Frontal cortex (tissue), 4 donors: Measurements from ENCODE around the gene SNPH. TPM values are rescaled to one million over a fixed set of nuclear protein-coding genes. Genes with fewer than 3 reads are reported as not detected.
A peak's percentile ranks its signal among the peaks of the same experiment; 100 is the strongest.

ENCODE experiments used
- DNase-seq, 2 donors: peaks; one replicate each; pipeline ENCODE4 v3.0.0; 2012; ENCODE audit warnings: low spot score in 2 of 2
- FAIRE-seq: peaks from 2 replicates; lab custom pipeline; 2012; peaks lifted over from hg19 to GRCh38; lab: Jason Lieb, UNC
- total RNA-seq: library from RNA; depleted of rRNA; stranded (reverse); fragments of >200 nt; gene quantifications from one replicate; pipeline ENCODE4 v1.2.3, GENCODE V29; 2014
- donor health status: control.
- donor health status: control.
- donor health status: control.

The SNPH gene
- total RNA-seq, 1 donor from 2014 or later: 21.6 TPM

DNA sequence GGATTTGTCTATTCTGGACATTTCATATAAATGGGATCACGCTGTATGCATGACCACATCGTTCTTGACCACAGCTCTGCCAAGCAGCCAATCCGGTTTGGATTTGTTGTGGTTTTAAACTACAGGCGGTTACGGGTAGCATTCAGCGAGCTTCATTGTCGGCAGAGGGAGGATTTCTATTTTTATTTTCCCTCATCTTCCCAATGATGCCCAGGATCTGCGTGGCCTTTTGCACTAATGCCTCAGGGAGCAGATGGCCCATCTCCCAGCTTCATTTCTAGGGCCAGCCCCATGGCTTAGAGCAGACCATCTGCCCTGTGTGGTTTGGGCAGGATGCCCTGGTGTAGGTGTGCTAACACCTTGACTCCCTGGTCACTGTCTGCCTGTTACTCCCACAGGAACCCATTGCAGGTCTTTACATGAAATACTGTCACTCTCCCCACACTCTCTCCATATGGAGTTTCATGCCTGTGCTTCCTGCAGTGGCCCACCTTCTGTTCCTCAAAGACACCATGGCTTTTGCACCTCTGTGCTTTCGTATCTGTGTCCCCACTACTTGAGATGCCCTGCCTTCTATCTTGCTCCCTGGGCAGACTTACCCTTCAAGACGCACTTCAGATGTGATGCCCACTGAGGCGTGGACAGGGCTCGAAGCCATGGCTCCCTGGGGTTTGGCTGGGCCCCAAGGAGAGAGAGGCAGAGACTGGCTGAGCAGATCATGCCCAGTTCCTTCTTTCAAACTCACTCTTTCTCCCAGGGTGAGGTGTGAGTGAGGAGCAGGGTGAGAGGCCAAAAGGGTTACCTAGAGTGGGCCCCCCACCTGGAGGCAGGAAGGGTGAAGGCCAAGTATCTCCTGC, 36.8 kb downstream of the SNPH start:
- no peak for DNase-seq

DNA sequence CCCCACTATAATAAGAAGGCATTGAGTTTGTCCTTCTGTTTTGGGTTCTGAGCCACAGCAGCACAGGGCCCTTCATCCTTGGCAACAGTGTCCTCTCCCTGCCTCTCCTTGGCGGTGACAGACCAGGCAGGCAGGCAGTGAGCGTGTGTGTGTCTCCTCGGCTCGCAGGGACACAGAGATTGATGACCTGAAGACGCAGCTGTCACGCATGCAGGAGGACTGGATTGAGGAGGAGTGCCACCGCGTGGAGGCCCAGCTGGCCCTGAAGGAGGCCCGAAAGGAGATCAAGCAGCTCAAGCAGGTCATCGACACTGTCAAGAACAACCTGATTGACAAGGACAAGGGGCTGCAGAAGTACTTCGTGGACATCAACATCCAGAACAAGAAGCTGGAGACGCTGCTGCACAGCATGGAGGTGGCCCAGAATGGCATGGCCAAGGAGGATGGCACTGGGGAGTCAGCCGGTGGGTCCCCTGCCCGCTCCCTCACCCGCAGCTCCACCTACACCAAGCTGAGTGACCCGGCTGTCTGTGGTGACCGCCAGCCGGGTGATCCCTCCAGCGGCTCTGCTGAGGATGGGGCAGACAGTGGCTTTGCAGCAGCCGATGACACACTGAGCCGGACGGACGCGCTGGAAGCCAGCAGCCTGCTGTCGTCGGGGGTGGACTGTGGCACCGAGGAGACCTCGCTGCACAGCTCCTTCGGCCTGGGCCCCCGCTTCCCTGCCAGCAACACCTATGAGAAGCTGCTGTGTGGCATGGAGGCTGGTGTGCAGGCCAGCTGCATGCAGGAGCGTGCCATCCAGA, 38.8 kb downstream of the SNPH start:
- no peak for DNase-seq
- no peak for FAIRE-seq

More for the DNA sequence above, 36.8 kb downstream of the SNPH start:
- no peak for FAIRE-seq

GRCh38 chr20:1305712-1306111, 39.6 kb downstream of the SNPH start:
- DNase-seq (no peak), FAIRE-seq (no peak)

DNA sequence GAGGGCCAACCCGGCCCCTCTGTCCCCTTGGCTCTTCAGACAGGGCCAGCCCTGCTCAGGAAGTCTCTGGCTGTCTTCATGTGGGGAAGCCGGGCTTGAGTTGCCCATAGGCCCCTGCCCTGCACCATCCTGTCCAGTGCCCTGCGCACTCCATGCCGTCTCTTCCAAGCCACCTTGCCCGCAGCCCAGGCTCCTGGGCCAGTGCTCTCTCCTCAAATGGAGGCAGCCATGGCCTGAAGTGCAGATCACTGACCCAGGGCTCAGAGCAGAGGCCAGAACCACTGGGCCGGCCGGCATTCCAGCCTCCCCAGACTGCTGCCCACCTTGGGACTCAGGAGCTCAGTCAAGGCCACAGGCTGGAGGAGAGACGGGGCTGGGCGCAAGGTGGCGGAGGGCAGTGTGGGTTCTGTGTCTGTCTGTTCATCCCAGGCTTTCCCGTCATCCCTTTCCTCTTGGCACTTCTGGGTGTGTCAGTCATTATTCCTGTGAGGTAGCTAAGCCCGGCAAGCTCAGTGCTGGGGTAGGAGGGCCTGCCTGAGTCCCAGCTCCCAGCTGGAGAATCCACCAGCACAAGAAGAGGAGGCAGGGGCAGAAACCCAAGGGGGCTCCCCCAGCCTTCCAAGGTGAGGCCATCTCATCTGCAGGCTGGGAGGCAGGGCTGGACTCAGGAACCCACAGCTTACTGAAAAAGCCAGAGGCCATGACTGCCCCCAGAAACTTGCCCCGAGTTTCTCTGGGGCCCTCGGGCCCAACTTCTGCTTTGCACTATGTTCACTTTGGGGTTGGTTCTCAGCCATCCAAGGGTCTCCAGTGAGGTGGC, 40.4 kb downstream of the SNPH start:
- no peak for DNase-seq
- no peak for FAIRE-seq

DNA sequence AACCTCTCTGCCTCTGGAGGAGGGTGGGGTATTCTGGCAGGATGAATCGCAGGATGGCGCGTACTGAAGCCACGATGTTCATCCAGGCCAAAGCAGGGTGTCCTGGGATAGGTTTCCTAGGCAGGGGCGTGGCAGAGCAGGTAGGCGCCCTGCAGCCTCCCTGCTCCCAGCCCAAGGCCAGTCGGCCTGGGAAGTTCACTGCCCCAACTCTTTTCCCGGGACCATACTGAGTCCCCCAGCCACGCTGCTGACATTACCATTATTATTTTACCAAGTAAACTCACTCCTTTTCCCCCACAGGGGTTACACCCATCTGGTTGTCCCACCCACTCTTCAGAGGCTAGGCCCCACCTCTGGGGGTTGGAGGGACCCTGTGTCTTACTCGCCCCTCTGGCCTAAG, 41.1 kb downstream of the SNPH start:
- no peak for DNase-seq
- FAIRE-seq: no peak

- DNase-seq (no peak), FAIRE-seq (no peak)
Measured at GRCh38 chr20:1307571-1307971, 41.5 kb downstream of the SNPH start.

DNA sequence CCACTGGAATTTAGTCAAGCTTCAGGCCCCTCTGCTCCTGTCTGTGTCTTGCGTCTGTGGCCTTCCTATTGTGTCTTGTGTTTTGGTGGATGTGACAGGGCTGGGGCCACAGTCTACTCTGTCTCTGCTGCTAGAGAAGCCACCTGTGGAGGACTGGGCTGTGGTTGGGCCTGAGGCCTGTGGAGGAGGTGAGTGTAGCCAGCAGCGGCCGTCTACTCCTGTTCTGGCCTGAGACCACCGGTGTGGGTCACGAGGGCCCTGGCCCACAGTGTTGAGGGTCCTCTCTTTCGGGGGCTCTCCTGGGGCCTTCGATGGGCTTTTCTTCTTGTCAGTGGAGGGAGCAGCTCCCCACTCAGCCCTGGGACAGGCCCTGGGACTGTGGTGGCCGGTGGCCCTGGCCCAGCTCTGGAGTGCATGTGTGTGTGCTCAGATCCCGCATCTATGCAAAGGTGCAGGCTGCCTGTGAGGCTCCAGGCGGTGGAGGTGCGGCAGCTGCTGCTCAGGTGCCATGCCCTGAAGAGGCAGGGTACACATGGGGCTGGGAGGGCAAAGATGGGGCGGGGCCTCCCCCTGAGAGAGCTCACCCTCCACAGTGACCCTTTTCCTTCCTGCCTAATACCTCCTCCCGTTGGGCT, 42.1 kb downstream of the SNPH start:
- no peak for FAIRE-seq
- DNase-seq: no peak

DNA sequence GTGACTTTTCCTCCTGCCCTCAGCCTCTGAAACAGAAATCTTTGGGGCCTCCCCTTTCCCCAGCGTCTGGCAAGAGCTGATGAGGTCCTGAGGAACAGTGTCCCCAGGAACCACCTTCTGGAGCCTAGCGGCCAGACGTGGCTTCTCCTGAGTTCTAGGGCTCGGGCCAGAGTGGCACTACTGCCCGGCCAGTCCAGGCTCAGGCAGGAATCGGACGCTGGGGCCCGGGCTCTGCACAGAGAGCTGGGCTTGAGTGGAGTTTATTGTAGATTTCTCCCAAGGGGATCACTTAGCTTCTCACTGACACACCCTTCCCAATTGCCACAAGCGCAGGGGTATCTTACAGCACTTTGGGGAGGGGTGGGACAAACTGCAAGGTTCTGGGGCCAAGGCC, 42.6 kb downstream of the SNPH start:
- FAIRE-seq (no peak), DNase-seq (no peak)

DNA sequence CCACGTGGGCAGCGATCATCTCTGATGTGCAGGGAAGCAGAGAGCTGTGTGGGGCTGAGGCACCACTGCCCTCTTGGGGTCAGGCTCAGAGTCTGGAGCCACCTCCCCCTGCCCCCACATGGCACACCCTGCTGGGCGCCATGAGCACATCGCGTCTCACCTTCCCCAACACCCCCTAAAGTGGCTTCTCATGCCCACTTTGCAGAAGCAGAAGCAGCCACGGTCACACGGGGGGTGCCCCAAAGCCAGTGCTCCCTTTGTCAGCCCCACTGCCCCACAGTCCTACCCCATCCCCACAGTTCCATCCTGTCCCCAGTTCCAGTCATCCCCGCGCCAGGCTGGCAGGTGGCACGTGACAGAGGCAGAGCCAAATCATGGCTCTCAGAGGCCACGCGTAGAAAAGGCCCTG, 43.3 kb downstream of the SNPH start:
- FAIRE-seq: no peak
- DNase-seq: no peak

DNA sequence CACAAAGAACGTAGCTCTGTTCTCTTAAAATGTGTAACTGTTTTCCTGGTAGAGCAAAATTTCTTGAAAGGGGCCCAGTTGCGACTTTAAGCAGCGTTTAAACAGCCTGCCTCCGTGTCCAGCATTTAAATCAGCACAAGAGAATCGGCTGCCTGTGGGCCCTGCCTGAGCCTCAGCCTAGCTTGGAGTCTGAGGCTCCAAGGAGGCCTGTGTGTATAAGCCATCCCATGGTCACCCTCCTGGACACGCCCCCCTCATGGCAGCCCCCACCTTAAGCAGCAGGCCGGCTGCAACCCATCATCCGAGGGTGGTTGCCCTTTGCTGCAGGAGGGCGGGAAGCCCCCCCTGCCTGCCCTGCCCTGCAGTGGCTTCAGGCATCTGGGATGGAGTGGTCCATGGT, 44.0 kb downstream of the SNPH start:
- FAIRE-seq (no peak), DNase-seq (no peak)

DNA sequence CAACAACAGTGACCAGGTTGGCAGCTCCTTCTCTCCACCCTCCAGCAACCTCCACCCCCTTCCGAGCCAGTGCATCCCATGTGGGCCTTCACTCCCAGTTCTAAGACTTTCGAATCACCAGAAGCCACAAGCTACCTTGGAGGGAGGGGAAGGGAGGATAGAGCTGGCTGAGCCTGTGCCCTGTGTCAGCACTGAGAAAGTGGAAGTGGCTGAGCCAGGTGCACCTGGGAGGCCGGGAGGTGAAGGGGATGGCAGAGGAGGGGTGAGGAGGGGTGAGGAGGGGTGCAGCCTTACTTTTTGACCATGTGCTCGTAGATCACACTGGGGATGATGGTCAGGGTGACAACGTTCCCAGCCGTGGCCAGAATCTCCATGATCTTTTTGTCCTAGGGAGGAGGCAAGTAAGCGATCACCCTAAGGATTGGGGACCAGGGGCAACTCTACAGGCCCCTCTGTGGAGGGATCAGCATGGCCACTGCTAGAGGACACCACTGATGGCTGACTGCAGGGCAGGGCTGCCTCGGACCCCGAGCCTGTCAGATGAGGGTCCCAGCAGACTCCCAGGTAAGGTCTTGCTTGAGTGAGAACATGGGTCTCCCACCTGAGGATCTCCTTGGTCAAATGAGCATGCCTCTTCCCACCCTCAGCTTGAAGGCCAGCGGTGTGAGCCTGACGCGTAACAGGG, 44.6 kb downstream of the SNPH start:
- FAIRE-seq (no peak), DNase-seq (no peak)

GRCh38 chr20:1312308-1312707, 46.2 kb downstream of the SNPH start:
- FAIRE-seq: no peak
- DNase-seq: no peak

GRCh38 chr20:1312904-1313235, 46.8 kb downstream of the SNPH start:
- peak in 1 of 2 donors; percentile 3 for DNase-seq
- FAIRE-seq: no peak

DNA sequence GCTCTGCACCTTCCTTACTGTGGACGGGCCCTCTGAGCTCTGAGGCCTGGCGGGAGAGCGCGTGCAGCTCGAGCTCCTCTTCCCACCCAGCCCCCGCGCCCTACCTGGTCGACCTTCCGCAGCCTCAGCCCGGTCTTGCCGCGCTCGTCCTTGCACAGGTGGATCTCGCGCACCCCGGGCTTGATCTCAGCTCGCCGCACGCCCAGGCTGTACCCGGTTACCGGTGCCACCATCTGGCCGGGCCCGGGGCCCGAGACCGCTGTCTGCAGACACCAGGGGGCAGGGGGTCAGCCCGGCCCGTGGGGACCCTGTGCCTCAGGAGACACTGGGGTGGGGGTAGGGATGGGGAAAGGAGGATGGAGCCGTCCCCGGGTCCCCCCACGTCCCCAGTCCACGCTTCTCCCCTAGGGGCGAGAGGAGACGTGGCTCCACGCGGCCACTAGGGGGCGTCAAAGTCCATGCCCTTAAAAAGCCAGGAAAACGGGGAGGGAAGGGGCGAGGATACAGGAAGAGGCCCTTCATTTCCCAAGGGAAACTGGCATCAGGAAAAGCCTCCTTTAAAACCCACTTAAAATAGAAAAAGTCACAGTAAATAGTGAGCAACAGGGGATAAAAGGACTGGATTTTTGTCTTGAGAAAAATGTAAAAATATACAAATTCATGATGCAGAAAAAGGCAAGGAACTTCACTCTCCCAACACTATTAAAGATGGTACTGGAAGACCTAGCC, 47.3 kb downstream of the SNPH start:
- FAIRE-seq: no peak
- DNase-seq: peak; percentile 82 to 86

- DNase-seq: no peak
- FAIRE-seq: no peak
Measured at GRCh38 chr20:1315804-1316203, 49.7 kb downstream of the SNPH start.

GRCh38 chr20:1317545-1318255, 51.6 kb downstream of the SNPH start:
- DNase-seq (no peak), FAIRE-seq (no peak)

DNA sequence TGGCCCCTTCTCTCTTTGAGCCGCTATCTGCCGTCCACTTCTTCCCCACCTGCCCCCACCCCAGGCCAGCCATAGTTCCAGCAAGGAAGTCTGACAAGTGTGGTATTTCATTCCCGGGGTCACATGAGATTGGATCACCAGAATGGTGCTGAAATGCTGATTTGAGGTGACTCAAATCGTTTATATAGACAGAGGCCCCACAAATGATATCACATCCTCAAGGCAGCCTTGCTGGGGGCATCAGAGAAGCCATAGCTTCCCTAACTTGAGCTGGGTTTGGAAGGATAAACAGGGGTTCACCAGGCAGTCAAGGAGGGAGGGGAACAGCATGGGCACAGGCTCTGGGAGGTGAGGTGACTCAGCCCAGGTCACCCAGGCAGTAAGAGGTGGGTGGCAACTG, 53.0 kb downstream of the SNPH start:
- FAIRE-seq (no peak), DNase-seq (no peak)

- FAIRE-seq: no peak
- no peak for DNase-seq
Measured at GRCh38 chr20:1319462-1319861, 53.4 kb downstream of the SNPH start.
